NCI-H82 treated with DMSO at 0.1 percent for 48 hours (cell line): ENCODE data around the gene TUBA3D.
"Not testable (repeated sequence)": the region's sequence is repeated elsewhere in the genome, so short reads cannot be mapped to it uniquely, and the experiment has no call there.

Source experiments
- DNase-seq: peaks from one replicate; lab custom pipeline; 2025; ENCODE audit not compliant: unreplicated experiment; lab: John Stamatoyannopoulos, UW

TUBA3D gene

GRCh38 chr2:131483981-131484820 lies 8.3 kb downstream of the TUBA3D start:
- not testable (repeated sequence) for DNase-seq

- not testable (repeated sequence) for DNase-seq
Observed at GRCh38 chr2:131484906-131485460, 9.1 kb downstream of the TUBA3D start.

GRCh38 chr2:131486201-131486902 lies 10.4 kb downstream of the TUBA3D start:
- not testable (repeated sequence) for DNase-seq

DNA sequence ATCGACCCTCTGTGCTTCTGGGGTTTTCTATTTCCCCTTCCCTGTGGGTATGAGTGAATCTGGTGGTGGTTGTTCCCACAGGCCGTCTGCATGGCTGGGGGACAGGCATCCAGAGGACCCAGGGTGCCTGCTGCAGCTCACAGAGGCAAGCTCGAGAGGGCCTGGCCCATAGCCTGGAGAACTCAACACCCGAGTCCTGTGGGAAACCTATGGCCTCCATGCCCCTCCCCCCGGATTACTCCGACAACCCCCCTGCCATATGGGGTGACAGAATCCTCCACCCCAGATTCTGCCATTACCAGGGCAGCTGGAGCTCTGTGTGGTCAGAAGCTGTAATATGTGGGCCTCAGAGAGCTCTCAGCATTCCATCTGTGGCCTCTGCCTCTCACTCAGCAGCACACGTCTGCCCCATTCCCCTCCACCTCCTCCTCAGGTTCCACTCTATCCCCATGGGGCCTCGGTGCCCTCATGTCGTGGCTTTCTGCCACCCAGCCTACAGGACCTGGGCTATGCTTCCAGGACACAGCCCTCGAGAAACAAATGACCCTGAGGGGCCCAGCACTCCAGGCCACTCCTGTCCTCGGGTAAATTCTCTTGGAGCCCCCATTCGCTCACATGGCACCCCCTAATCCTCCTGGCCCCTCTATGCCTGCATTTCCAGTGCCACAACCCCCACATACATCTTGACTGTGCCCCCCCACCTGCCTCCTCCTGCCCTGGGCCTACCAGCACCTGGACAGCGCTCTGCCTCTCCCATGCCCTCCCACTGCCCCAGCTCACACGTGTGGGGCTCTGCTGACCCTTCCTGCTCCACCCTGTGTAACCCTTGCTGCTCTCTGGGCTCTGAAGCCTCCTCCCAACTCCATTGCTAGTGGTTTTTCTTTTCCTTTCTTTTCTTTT lies 12.6 kb downstream of the TUBA3D start:
- DNase-seq = no peak

DNA sequence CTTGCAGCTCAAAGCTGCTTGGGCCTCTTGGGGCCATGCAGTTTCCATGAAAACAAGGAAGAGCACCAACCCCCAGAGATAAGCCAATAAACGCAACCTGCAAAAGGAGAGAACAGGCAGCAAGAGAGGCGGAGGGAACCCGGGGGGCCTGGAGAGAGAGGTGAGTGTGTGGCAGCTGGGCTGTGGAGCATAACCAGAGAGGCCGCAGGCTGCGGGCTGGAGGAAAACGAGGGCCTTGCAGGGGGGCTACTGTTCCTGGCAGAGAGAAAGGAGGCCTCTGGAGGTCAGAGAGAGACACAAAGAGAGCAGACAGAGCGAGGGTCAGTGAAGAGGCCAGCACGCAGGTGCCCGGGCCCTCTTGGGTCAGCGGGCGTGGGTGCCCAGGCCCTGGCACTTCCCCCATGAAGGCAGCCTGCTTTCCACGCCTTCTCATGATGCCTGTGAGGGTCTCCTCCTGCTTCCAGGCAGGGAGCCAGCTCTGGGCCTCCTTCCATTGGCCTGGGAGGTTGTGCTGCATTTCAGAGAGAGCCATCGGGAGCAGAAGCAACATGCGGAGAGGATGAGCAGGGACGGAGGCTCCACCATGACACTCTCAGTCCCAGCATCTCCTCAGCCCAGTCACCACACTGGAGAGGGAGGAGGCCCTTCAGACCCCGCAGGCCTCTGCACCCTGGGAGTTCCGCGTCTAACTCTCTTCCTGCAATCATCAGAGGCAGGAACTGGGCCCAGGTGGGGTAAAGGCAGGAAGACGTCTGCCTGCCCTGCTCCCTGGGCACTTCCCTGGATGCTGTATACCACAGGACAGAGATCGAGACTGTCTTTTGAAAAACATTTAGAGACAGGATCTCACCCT lies 14.9 kb downstream of the TUBA3D start:
- DNase-seq = peak; percentile 45

GRCh38 chr2:131491469-131491836 lies 15.5 kb downstream of the TUBA3D start:
- DNase-seq = not testable (repeated sequence)

- not testable (repeated sequence) for DNase-seq
Observed at GRCh38 chr2:131492015-131492417, 16.1 kb downstream of the TUBA3D start, which contains the start of gene MZT2A. MZT2A (minus strand) TSS chr2:131492397; CDS start chr2:131492376, 21 bp downstream.

DNA sequence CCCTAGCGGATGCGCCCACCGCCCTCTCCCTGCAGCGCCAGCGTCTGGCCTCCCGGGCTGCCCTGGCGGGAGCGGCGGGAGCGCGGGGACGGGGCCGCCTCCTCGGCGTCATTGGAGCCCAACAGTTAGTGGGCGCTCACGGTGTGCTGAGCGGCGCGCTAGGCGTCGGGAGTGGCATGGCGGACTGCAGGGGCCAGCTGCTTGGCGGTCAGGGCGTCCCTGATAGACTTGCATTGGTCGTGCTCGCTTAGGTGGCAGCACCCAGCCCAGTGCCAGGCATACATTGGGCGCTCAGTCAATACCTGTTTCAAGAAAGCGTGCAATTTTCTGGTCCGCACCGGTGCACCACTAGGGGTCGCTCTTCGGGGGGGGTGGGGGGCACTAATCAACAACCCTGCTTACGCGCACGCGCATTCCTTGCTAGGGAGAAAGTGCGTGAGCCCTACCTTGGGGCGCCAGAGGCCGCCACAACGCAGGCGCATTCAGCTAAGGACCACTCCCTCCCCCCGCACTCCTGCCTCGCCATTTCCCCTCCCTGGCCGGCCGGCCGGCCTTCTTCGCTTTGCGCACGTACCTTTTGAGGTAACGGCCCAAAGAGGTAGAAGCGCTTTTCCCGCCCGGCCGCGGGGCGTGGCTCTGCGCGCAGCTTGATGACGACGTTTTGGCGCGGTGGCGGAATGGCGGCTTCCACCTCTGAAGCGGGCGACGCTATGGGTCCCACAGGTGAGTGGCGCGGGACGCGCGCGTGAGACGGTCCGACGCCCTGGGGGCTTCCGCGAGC lies 16.7 kb downstream of the TUBA3D start:
- peak; percentile 81 for DNase-seq

GRCh38 chr2:131493199-131493968 lies 17.5 kb downstream of the TUBA3D start:
- no peak for DNase-seq

GRCh38 chr2:131495506-131495905 lies 19.6 kb downstream of the TUBA3D start:
- not testable (repeated sequence) for DNase-seq

GRCh38 chr2:131498321-131498973 lies 22.5 kb downstream of the TUBA3D start:
- DNase-seq = not testable (repeated sequence)

GRCh38 chr2:131503587-131503986 lies 27.7 kb downstream of the TUBA3D start:
- DNase-seq = not testable (repeated sequence)

DNA sequence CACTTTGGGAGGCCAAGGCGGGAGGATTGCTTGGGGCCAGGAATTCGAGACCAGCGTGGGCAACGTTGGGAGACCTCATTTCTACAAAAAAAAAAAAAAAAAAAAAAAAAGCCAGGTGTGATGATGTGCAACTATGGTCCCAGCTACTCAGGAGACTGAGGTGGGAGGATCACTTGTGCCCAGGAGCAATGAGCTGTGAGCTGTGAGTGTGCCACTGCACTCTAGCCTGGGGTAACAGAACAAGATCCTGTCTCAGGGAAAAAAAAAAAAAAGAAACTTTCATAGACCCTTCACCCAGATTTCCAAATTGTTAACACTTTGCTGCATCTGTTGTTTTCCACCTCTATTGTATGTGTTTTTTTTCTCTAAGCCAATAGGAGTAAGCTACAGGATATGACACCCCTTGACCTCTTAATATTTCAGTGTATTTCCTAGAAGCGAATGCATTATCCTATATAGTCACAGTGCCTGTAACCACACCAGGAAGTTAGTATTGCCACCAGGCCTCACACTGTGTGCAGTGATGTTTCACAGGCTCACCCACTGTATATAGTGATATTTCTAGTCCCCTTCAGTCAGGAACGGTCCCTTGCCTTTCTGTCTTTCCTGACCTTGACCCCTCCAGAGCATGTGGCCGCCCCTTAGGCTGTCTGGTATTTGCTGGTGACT lies 28.3 kb downstream of the TUBA3D start:
- DNase-seq = not testable (repeated sequence)

DNA sequence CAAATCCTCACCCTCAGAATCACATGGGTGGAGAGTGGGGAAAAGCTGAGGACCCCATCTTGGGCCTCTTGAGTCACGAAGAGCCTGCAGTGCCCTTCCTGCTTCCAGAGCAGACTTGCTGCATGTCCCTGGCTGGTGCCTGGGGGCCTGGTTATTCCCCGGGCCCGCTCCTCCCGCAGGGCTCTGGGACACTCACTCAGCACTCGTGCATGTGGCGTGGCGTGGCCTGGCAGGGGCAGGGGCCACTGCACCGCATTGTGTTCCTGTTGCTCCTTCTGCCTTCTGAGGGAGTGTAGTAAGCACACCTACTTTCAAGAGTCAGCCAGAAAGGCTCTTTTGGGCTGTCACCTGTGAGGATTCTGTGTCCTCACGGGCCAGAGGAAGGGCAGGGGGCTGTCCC lies 33.7 kb downstream of the TUBA3D start:
- DNase-seq = no peak

- DNase-seq = not testable (repeated sequence)
Observed at GRCh38 chr2:131511291-131511968, 35.5 kb downstream of the TUBA3D start.

DNA sequence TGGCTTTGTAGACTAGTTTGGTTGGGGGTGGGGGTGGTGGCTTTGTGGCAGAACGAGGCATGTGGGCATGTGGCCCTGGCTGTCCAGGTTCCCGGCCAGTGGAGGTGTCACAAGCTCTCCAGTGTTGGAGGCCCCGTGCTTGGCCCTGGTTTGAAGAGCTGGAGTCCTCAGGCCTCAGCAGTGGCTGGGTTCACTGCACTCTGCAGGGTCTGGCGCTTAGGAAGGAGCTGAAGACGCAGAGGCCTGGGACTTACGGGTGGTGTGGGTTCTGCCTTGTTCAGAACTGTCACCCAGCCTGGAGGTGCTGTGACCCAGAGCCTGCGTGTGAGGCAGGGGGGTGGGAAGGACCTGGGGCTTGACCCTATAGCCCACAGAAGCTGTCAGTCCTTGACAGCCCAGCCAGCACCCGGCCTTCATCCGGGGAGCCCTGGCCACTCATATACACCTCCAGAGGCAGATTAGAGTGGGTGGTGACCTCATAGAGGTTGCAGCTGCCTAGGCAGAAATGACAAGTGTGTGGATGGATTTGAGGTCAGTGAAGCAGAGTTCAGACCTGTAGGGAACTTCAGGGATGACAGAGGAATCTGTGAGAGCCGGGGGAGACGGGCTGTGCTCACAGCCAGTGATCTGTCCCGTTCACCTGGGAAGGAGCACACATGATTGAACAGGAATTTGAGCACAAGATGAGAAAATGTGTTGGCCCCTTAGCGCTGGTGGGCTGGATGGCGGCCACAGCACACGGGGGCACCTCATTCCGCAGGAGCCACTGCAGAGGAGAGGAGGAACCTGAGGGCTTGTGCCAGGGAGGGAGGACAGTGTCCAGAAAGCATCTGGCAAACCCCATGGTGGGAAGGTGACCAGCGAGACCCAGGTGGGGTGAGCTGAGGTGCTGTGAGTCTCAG lies 36.3 kb downstream of the TUBA3D start:
- DNase-seq = not testable (repeated sequence)
